Fibroblast of skin of scalp (primary cell): ENCODE measurements around the gene SECTM1.
A peak's percentile ranks its signal among the peaks of the same experiment; 100 is the strongest.

Experiments used
- DNase-seq: peaks from one replicate; pipeline ENCODE4 v3.0.0-alpha.2; 2013

SECTM1 gene

GRCh38 chr17:82297714-82298537, 35.6 kb downstream of the SECTM1 start:
- peak; percentile 90 for DNase-seq

GRCh38 chr17:82297280-82297713, 36.3 kb downstream of the SECTM1 start:
- DNase-seq: peak; percentile 15

GRCh38 chr17:82296511-82297279, 36.9 kb downstream of the SECTM1 start:
- no peak for DNase-seq

- DNase-seq: no peak
Measured at GRCh38 chr17:82295472-82295814, 38.1 kb downstream of the SECTM1 start.

- DNase-seq: no peak
Measured at GRCh38 chr17:82294064-82294773, 39.3 kb downstream of the SECTM1 start.

- DNase-seq: peak; percentile 98
Measured at GRCh38 chr17:82292251-82293154, 41.1 kb downstream of the SECTM1 start.

GRCh38 chr17:82291582-82292250, 41.9 kb downstream of the SECTM1 start:
- no peak for DNase-seq

GRCh38 chr17:82287868-82288801, 45.4 kb downstream of the SECTM1 start:
- peak; percentile 33 for DNase-seq

- DNase-seq: no peak
Measured at GRCh38 chr17:82287013-82287867, 46.3 kb downstream of the SECTM1 start.

- no peak for DNase-seq
Measured at GRCh38 chr17:82285141-82285540, 48.4 kb downstream of the SECTM1 start.

GRCh38 chr17:82283208-82283749, 50.3 kb downstream of the SECTM1 start:
- DNase-seq: peak; percentile 48

GRCh38 chr17:82282239-82283207, 51.0 kb downstream of the SECTM1 start:
- no peak for DNase-seq

GRCh38 chr17:82281502-82282238, 51.9 kb downstream of the SECTM1 start:
- DNase-seq: no peak

GRCh38 chr17:82281076-82281475, 52.5 kb downstream of the SECTM1 start:
- no peak for DNase-seq

GRCh38 chr17:82280537-82280936, 53.0 kb downstream of the SECTM1 start:
- DNase-seq: no peak

- DNase-seq: no peak
Measured at GRCh38 chr17:82278786-82279391, 54.7 kb downstream of the SECTM1 start.

GRCh38 chr17:82278308-82278707, 55.3 kb downstream of the SECTM1 start:
- DNase-seq: no peak
